NCI-H446 (cell line): Measurements from ENCODE around the gene PHACTR2.
"Not testable (repeated sequence)": the region's sequence is repeated elsewhere in the genome, so short reads cannot be mapped to it uniquely, and the experiment has no call there.

Experiments
- DNase-seq, 2 experiments: peaks; one replicate each; lab custom pipeline; 2025; lab: John Stamatoyannopoulos, UW

The PHACTR2 gene

DNA sequence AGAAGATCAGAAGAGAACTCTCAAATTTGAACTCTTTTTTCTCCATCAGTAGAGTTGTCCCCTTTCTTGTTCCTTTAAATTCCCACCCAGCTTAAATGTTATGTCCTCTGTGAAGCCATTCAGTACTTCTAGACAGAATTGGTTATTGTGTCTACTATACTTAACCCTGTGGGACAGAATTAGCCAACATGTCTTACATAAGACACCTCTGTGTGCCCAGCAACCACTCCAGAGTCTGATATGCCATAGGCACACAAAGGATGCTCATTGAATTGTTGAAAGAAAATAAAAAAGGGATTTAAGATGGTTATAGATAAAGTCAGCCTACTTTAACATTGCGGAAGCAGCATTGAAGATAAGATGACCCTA lies 88.4 kb downstream of the PHACTR2 start:
- DNase-seq: no peak

DNA sequence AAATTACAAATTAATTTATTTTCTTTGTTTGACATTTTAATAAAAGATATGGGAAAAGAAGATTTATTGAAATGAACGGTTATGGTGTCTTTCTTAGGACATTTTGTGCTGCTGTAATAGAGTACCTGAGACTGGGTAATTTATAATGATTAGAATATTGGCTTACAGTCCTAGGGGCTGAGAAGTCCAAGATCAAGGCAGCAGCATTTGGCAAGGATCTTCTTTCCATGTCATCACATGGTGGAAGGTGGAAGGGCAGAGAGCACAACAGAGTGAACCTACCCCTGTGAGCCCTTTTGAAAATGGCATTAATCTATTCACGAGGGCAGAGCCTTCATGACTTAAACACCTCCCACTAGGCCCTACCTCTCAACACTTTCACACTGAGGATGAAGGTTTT lies 89.7 kb downstream of the PHACTR2 start:
- DNase-seq: no peak

- no peak for DNase-seq
Observed at GRCh38 chr6:143772116-143773086, 94.6 kb downstream of the PHACTR2 start.

DNA sequence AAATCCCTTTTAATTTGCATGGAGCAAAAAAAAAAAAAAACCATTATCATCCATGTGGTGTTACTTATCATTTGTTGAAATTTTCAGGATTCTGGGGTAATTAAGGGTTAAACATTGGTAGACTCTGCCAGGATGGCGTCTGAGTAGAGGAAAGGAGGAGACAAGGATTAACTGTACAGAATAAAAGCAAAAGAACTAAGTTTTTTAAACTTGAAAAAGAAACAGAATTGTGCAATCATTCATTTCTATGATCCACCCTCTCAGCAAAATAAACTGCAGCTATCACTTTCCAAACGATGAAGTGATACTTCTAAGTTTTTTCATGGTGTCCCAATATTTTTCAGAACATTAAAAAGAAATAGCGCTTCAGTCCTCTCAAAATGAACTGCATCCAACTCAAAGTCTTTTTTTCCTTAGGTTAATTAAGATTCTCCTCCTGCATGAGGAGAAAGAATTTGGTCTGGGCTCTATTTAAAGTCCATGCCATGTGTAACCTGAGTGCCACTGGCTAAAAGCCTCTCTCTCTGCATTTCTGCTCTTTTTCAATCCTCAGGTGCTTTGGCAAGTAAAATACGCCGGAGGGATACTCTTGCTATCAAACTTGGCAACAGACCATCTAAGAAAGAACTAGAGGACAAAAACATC lies 95.9 kb downstream of the PHACTR2 start:
- DNase-seq: no peak

GRCh38 chr6:143774347-143774746 lies 96.6 kb downstream of the PHACTR2 start:
- DNase-seq: no peak

DNA sequence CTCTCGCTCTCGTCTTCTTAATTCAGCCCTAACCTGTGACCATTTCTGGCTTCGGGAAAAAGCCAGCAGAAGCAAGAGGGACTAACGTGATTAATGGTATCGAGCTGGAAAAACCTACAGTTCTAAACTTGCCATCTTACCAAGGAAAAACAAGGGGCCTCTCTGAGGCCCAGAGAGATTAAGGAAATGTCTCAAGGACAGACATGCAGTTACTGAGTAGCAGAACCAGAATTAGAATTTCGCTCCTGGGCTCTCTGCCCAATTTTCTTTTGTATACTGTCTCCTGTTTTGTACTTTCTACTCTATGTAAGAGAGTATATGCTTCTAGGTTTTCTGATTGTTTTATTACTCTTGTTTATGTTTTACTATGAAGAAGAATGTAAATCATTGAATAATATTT lies 97.6 kb downstream of the PHACTR2 start:
- DNase-seq: no peak

- DNase-seq: no peak
Observed at GRCh38 chr6:143778926-143779325, 101.2 kb downstream of the PHACTR2 start.

GRCh38 chr6:143782481-143782880 lies 104.7 kb downstream of the PHACTR2 start:
- no peak for DNase-seq

- DNase-seq: no peak
Observed at GRCh38 chr6:143783077-143783476, 105.3 kb downstream of the PHACTR2 start.

DNA sequence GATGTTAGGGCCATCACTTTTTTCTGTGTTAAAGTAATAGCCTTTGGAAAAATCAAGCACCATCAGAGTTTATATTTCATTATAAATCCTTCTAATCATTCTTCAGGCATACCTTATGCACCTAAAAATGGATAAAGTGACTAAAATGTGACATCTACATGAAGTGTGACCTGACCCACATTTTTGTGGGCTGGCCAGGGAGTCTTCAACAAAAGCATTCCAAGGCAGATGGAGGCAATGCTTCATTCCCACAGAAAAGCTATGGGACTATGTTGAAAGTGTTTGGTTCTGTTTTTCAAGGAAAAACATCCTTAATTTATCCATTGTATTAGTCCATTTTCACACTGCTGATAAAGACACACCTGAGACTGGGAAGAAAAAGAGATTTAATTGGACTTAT lies 106.6 kb downstream of the PHACTR2 start:
- no peak for DNase-seq

DNA sequence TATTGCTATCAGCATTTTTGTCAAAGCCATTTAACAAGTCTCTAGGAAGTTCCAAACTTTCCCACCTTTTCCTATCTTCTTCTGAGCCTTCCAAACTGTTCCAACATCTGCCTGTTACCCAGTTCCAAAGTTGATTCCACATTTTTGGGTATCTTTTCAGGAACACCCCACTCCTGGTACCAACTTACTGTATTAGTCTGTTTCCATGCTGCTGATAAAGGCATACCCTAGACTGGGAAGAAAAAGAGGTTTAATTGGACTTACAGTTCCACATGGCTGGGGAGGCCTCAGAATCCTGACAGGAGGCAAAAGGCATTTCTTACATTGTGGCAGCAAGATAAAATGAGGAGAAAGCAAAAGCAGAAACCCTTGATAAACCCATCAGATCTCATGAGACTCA lies 108.6 kb downstream of the PHACTR2 start:
- not testable (repeated sequence) for DNase-seq

GRCh38 chr6:143792402-143793279 lies 114.9 kb downstream of the PHACTR2 start:
- DNase-seq: no peak

DNA sequence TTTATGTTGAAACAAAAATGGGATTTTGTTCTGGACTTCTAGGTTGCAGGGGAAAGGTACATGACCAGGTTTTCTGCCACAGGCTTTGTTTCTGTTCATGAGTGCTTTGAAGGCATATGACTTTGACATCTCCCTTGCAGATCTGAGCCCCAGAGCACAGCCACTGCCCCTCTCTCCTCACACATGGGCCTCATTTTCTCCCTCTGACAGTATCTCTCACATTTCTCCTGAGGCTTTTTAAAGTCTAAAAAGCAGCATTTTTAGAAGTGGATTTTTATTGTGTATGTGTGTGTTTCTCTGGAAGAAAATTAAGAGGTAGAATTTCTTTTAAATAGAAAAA lies 115.5 kb downstream of the PHACTR2 start:
- no peak for DNase-seq

GRCh38 chr6:143796551-143796950 lies 118.8 kb downstream of the PHACTR2 start:
- DNase-seq: not testable (repeated sequence)

DNA sequence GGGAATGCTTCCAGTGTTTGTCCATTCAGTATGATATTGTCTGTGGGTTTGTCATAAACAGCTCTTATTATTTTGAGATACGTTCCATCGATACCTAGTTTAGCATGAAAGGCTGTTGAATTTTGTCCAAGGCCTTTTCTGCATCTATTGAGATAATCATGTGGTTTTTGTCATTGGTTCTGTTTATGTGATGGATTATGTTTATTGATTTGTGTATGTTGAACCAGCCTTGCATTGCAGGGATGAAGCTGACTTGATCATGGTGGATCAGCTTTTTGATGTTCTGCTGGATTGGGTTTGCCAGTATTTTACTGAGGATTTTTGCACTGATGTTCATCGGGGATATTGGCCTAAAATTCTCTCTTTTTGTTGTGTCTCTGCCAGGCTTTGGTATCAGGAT lies 120.7 kb downstream of the PHACTR2 start:
- not testable (repeated sequence) for DNase-seq

DNA sequence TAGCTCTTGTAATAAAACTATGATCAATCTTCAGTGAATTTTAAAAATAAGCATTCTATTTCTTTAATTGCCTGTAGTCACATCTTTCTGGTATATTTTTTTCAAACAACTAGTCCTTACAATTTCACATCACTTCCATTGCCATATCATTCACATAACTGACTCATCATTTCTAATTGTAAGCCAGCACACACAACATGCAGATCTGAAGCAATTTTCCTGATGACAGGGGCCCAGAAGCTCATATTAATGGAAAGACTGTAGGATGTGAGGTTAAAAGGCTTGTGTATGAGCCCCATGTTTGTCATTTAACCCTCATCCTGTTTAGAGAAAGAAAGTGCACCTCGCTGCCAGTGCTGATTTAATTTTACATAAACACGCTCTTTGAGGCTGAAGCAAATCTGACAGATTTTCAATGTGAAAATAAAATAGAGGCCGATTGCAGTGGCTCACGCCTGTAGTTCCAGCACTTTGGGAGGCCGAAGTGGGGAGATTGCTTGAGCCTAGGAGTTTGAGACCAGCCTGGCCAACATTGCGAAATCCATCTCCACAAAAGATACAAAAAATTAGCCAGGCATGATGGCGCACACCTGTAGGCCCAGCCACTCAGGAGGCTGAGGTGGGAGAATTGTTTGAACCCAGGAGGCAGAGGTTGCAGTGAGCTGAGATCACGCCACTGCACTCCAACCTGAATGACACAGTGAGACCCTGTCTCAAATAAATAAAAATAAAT lies 125.2 kb downstream of the PHACTR2 start:
- no peak for DNase-seq

- no peak for DNase-seq
Observed at GRCh38 chr6:143803769-143804568, 126.2 kb downstream of the PHACTR2 start.

DNA sequence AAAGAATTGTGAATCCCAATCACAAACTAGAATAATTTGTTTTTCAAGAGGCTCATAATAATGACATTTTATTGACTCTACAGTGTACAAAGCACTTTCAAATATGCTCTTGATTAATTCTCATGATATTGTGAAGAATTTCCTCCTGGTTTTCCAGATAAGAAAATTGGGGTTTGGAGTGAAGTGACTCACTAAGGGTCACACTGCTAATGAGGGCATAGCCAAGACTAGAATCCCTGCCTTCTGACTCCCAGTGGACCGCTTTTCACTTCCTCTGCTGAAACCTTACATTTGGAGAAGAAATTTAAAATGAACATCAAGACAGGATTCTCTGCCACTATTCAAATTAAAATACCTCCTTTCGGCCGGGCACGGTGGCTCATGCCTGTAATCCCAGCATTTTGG lies 127.1 kb downstream of the PHACTR2 start:
- no peak for DNase-seq

- no peak for DNase-seq
Observed at GRCh38 chr6:143806282-143807102, 128.7 kb downstream of the PHACTR2 start.
